Hematopoietic multipotent progenitor cell (in vitro differentiated cells): ENCODE measurements around the gene VARS2. TPM values are rescaled to one million over a fixed set of nuclear protein-coding genes. Genes with fewer than 3 reads are reported as not detected.

ENCODE experiments used
- DNase-seq, 3 donors: peaks; one replicate each; pipeline ENCODE4 v3.0.0-alpha.2; 2011 to 2015; ENCODE audit warnings: low read depth in 2 of 3, low spot score in 2 of 3
- total RNA-seq: library from RNA; depleted of rRNA; stranded (reverse); fragments of >200 nt; gene quantifications from one replicate; pipeline ENCODE4 v1.2.3, GENCODE V29; 2012

The VARS2 gene
- total RNA-seq, 1 donor = 15.9 TPM

DNA sequence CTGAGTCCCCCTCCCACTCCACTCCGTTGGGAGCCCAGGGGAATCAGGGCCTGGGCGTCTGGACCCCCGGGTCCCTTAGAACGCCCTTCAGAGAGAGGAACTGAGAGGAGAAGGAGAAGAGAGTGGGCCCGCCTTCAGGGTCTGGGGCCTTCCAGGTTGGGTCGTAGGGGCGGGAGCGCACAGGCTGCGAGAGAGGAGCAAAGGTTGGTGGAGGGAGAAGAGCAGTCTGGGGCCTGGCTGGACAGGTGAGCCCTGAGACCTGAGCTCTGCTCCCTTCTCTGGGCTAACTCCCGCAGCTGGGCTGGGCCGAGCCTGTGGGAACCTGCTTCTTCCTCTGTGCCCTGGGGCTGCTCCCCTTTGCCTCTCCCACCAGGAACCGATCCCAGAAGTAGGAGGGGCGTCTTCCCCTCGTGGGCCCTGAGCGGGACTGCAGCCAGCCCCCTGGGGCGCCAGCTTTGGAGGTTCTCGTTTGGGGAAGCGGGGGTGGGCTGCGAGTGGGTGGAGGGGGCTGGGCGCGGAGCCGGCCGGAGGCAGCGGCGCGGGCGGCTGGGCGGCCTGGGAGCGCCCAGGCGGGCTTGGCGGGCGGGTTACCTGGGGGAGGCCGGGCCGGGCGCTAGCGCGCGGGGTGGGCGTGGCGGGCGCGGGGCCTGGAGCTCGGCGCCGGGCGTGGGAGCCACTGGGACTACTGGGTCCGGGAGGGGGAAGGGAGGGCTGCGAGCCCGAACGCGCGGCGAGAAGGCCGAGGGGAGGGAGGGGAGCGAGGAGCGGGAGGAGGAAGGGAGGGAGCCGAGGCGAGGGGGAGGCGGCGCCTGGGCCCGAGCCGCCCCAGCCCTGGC lies 30.1 kb upstream of the VARS2 start, which contains the start of gene DDR1:
TSS of gene DDR1 (plus strand) at position 835 of the 836 bp plus-strand sequence. CDS start 4,211 bp downstream, outside the sequence.
- peak in 2 of 3 donors; percentile 15 to 29 for DNase-seq

DNA sequence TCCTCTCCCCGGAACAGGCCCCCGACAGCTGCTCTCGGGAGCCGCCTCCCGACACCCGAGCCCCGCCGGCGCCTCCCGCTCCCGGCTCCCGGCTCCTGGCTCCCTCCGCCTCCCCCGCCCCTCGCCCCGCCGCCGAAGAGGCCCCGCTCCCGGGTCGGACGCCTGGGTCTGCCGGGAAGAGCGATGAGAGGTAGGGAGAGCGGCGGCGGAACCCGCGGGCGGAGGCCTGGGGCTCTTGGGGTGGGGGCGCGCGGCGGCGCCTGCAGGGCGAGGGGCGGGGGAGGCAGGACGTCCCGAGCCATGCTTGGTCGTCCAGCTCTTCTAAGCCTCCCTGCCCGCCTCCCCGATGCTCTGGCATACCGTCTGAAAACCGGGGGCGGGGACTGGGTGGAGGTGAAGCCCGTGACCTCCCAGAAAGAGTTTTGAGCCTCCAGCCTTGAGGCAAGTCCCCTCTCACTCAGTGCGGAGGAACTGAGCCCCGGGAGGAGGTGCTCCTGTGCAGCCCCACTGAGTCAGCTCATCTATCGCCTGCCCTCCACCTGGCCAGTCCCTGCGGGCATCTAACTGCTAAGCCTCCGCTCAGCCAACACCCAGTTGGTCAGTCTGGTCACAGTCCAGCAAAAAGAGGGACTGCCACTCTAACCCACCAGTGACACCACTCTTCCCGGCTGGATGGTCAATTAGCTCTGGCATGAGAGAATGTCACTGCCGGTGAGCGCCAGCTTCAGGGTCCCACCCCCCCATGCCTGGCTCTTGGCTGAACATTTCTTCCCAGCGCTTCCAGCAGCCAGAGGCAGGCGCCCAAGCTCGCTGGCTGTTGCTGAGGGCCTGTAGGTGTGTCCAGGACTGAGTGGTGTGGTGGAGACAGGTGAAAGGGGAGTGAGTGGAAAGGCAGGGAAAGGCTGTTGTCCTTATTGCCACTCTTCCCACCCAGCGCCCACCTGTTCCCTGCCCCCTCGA lies 29.2 kb upstream of the VARS2 start:
- DNase-seq = peak in 1 of 3 donors; percentile 25

DNA sequence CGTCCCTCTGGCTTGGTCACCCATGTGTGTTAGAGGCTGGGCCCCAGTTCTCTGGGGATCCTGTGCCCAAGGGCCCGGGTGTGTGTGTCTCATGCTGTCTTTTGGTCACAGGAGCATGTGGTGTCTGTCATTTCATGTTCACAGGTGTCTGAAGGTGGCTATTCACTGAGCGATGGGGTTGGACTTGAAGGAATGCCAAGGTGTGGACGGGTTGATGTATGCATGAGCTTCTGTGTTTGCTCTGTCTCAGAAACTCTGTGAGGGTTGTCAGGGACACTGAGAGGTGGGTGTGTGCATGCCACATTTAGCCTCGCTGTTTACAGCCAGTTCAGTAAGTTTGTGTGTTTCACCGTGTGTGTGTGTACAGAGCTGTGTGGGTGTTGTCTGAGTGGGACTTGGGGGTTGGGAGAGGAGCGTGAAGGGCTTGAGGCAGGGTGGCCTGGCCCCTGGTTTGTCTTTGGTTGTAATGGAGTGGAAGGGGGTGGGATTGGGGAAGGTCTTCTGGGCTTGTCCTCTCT lies 28.5 kb upstream of the VARS2 start:
- no peak for DNase-seq

DNA sequence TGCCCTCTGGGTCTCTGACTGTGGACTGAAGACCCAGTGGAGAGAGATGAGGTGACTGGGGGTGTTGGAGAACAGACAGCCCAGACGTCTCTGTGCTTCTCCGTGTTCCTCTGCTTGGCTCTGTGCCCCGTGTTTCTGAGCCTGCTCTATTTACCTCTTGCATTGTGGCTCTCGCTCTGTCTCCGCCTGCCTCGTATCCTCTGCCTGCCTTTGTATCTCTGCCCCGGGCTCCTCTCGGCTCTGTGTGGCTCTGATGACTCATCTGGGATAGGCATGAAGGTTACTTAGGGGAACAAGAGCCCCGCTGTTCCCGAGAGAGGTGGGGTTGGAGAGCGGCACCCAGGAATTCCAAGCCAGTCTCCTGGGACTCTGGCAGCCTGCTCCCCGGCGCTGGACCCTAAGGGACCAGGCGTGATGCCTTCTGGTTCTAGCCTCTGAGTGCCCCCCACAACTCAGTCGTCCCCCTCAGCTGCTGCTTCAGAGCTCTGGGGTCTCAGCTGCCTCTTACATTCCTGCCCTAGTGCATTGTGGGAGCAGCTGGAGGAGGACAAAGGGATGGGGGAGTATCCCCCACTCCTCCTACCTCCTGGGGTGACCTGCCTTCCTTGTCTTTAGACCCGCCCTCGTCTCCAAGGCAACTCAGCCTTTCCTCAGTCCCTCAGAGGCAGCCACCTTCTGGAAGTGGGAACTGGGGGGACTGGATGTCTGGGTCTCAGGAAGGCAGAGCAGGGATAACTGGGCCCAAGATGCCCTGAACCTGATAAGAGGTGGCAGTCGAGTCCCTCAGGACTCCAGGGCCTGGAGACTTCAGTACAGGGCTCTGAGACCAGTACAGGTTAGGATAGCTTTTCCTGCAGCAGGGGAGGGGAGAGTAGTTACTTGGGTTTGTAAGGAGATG lies 27.8 kb upstream of the VARS2 start:
- no peak for DNase-seq

DNA sequence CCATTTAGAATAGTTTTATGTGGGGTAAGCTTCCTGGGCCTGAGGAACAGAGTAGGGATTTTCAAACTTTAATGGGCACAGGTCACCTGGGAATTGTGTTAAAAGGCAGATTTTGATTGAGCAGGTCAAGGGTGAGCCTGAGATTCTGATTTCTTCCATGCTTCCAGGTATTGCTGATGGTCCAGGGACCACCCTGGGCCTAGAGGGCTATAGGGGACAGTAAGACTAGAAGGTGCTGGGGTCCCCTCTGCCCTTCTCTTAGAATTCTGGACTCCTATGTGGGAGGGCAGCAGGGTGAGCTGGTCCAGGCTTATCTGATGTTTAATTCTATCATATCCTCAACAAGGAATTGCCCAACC lies 27.2 kb upstream of the VARS2 start:
- DNase-seq = no peak

DNA sequence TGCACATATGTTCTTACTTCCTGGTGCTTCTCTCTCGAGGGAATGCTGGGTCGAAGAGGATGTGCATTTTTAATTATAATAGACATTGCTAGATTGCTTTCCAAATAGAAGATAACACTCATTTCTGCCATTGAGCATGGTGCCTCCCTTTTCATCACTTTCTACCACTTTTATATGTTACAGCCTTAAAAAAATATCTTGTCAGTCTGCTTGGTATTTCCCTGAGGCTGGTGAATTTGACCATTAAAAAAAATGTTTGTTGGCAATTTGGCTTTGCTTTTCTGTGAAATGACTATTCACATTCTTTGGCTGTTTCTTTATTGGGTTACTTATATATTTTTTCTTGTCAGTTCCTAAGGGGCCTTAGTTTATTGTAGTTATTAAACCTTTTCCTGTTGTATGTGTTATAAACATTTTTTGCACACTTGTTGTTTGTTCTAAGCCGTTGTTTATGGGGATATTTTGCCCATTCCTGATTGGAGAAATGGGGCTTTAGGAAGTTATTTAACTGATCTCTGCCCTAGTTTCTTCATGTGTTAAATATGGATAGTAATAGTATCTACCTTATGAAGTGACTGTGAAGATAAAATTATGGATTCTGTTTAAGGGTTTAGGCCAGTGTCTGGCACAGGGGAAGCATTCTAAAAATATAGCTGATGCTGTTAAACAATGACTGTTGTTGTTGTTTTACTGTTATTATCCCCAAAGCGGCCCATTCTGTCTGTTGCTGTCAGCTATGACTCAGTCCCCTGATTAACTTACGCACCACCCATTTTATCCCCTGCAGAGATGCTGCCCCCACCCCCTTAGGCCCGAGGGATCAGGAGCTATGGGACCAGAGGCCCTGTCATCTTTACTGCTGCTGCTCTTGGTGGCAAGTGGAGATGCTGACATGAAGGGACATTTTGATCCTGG lies 25.9 kb upstream of the VARS2 start:
- no peak for DNase-seq

DNA sequence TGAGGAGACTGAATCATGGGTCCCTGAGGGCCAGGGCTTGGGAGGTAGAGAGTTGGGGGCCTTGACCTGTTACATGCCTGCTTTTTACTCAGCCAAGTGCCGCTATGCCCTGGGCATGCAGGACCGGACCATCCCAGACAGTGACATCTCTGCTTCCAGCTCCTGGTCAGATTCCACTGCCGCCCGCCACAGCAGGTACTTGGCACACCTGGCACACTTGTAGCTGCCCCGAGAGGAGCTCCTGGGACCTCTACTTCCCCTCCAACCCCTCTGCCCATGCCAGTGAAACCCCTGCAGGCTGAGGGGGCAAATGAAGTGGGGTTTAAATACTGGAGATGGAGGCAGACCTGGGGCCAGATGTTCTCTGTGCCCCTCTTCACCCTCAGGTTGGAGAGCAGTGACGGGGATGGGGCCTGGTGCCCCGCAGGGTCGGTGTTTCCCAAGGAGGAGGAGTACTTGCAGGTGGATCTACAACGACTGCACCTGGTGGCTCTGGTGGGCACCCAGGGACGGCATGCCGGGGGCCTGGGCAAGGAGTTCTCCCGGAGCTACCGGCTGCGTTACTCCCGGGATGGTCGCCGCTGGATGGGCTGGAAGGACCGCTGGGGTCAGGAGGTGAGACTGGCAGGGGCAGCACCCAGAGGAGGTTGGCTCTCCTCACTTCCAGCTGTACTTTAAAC lies 25.1 kb upstream of the VARS2 start:
- DNase-seq = no peak

DNA sequence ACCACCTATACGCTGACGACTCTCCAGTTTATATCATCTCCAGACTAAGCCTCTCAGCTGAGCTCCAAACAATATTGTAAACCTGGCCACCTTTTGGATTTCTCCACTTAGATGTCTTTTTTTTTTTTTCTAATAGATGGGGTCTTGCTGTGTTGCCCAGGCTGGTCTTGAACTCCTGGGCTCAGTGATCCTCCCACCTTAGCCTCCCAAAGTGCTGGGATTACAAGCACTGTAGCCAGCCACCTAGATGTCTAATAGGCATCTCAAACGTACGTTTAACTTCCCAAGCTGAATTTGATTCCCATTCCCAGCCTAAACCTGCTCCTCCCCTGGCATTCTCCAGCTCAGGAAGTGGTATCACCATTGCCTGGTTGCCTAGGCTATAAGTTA lies 24.5 kb upstream of the VARS2 start:
- no peak for DNase-seq

DNA sequence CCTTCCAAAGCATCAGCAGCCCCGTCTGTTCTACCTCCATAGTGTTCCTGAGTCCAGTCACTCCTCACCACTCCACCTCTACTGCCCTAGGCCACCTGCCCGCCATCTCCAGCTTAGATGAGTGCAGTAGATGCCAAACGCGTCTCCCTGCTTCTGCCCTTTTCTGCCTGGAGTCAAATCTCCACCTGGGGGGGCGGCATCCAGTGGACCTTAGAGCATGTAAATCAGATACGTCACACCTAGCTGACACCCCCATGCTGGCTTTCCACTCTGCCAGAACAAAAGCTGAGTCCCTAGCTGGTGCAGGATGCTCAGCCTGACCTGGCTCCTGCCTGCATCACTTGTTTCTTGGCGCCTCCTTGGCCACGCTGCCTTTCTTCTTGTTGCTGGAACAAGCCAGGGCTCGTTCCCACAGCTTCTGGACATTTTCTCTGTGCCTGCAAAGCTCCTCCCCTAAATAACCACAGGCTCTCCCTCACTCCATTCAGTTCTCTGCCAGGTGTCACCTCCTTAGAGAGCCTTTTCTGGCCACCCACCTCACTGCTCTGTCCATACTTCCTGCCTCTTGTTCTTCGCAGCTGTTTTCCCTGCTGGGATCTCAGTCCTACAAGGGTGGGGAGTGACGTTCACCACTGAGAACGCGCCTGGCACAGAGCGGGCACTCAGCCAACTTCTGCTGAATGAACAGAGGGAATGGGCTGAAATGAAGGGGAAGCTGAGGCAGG lies 24.0 kb upstream of the VARS2 start:
- DNase-seq = no peak

DNA sequence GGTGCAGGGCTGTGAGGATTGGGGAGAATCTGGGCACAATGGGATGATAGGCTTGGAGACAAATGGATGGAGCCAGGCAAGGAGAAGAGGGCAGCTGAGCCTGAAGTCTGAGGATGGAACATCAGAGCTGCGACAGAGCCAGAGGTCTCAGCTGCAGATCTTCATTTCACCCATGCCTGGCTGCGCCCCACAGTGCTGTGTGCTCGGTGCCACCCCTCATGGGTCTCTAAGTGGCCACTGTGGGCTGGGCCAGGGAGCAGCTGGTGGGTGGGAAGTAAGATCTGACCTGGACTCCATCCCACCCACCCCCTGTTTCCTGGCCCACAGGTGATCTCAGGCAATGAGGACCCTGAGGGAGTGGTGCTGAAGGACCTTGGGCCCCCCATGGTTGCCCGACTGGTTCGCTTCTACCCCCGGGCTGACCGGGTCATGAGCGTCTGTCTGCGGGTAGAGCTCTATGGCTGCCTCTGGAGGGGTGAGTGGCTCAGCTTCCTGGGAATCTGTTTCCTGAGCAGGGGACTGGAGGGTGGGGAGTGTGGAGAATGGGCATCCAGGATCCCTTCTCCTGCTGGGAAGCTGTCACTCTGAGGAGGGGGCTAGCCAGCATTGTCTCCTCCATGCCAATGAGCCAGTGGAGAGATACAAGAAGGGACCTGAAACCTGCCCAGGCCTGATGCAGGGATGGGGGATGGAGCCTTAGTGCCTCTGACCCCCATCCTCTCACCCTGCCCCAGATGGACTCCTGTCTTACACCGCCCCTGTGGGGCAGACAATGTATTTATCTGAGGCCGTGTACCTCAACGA lies 23.2 kb upstream of the VARS2 start:
- DNase-seq = no peak

DNA sequence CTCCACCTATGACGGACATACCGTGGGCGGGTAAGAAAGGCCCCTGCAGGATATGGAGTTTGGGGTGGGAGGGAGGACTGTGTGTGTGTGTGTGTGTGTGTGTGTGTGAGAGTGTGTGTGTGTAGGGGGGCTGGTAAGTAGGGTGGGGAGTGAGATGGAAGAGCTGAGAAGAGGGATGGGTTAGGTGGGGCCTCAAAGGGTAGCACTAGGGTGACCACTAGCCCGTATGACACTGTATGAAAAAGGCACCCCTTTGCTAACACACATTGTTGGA lies 22.7 kb upstream of the VARS2 start:
- no peak for DNase-seq

DNA sequence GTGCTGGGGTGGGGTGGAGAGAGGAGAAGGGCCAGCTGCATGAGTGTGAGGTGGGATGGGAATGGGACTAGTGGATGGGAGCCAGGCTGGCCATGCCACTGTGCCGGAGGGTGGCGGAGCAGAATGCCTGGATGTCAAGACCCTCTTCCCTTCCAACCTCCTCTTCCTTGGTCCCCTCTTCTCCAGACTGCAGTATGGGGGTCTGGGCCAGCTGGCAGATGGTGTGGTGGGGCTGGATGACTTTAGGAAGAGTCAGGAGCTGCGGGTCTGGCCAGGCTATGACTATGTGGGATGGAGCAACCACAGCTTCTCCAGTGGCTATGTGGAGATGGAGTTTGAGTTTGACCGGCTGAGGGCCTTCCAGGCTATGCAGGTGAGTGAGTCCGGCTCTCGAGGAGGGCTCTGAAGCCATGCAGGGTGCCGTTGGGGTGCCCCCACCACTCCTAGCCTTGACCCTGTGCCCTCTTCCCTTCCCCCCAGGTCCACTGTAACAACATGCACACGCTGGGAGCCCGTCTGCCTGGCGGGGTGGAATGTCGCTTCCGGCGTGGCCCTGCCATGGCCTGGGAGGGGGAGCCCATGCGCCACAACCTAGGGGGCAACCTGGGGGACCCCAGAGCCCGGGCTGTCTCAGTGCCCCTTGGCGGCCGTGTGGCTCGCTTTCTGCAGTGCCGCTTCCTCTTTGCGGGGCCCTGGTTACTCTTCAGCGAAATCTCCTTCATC lies 22.1 kb upstream of the VARS2 start:
- no peak for DNase-seq

DNA sequence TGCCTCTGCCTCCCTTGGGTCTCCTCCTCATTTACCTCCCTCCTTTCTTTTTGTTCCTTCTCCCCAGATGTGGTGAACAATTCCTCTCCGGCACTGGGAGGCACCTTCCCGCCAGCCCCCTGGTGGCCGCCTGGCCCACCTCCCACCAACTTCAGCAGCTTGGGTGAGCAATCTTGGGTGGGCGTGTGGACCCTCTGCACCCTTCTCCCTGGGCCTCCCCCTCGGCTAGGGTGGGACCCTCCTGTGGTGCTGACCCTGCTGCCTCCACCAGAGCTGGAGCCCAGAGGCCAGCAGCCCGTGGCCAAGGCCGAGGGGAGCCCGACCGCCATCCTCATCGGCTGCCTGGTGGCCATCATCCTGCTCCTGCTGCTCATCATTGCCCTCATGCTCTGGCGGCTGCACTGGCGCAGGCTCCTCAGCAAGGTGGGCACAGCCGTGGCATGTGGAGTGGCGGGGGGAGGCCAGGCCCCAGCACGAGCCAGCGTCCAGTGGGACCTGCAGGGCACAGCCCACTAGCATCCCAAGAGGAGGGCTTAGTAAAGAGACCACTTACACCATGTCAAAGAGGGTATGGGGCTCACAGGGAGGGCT lies 20.9 kb upstream of the VARS2 start:
- no peak for DNase-seq

DNA sequence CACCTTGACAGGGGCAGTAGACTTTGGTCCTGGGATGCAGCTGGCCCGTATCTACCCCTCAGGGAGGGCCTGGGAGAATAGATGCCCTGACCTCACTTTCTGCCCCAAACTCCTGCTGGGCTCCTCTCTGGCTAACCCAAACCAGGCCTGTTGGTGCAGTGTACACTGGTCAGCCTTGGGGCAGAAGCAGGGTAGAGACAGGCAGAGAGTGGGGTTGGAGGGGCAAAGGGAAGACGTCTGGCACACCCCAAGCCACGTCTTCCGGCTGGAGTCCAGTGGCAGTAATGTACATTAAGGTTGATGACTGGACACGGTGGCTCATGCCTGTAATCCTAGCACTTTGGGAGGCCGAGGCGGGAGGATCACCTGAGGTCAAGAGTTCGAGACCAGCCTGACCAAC lies 20.4 kb upstream of the VARS2 start:
- DNase-seq = no peak

DNA sequence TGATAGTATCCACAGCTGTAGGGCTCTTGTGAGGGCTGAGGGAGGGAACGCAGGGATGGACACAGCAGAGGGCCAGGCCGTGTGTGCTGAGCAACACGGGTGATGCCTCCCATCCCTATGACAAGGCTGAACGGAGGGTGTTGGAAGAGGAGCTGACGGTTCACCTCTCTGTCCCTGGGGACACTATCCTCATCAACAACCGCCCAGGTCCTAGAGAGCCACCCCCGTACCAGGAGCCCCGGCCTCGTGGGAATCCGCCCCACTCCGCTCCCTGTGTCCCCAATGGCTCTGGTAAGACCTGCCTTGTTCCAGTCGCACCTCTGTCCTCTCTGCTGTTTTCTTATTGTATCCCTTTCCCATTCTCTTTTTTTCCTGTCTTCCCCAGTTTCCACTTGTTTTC lies 19.7 kb upstream of the VARS2 start:
- DNase-seq = no peak

DNA sequence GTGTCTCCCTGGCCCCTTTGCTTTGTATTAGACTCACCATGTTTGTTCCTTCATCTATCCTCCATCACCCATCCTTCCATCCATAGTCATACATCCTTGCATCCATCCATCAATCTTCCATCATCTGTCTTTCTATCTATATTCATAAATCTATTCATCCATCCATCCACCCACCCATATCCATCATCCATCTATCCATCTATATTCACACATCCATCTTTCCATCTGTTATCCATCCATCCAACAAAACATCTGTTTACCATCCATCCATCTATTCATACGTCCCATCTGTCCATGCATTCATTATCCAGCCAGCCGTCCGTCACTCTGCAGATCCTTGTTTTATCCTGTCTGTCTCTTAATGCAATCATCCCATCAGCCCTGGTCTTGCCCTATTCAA lies 19.1 kb upstream of the VARS2 start:
- no peak for DNase-seq

DNA sequence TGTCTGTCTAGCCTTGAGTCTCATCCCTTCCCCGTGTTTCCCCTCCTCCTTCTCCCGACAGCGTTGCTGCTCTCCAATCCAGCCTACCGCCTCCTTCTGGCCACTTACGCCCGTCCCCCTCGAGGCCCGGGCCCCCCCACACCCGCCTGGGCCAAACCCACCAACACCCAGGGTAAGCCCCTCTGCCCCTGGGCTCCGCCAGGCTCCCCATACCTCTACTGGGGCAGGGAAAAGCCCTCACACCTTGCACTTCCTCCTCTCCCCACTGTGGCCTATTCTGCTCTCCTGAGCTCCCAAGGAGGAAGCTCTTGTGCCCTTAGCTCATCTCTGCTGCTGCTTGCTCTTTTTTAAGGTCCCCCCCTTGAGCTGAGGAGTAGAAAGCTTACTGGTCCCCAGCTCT lies 18.7 kb upstream of the VARS2 start:
- DNase-seq = no peak
